HG03521 (cell line): ENCODE data around the gene COMP.

Experiments used
- ATAC-seq: cut with Tn5 transposase; IDR thresholded peaks from one replicate; pipeline ENCODE4 v1.9.1; 2021; ENCODE audit warnings: mild to moderate bottlenecking, moderate library complexity; ENCODE audit not compliant: unreplicated experiment

COMP gene

GRCh38 chr19:18783958-18784785 is 6.9 kb downstream of the COMP start:
- no peak for ATAC-seq

- no peak for ATAC-seq
These were observed 8.4 kb downstream of the COMP start for GRCh38 chr19:18782559-18783225.

GRCh38 chr19:18781885-18782527 is 9.1 kb downstream of the COMP start:
- ATAC-seq = no peak

- no peak for ATAC-seq
These were observed 10.0 kb downstream of the COMP start for GRCh38 chr19:18781047-18781600.

- no peak for ATAC-seq
These were observed 10.5 kb downstream of the COMP start for GRCh38 chr19:18780631-18781030.

- ATAC-seq = no peak
These were observed 11.0 kb downstream of the COMP start for GRCh38 chr19:18780081-18780480.

- ATAC-seq = no peak
These were observed 12.1 kb downstream of the COMP start for GRCh38 chr19:18778826-18779495.

GRCh38 chr19:18778076-18778389 is 13.1 kb downstream of the COMP start:
- ATAC-seq = no peak

GRCh38 chr19:18777301-18778075 is 13.6 kb downstream of the COMP start:
- ATAC-seq = no peak

GRCh38 chr19:18776736-18777135 is 14.4 kb downstream of the COMP start:
- ATAC-seq = no peak

- no peak for ATAC-seq
These were observed 14.9 kb downstream of the COMP start for GRCh38 chr19:18776288-18776594.

GRCh38 chr19:18775586-18776287 is 15.4 kb downstream of the COMP start:
- ATAC-seq = no peak

- ATAC-seq = no peak
These were observed 16.2 kb downstream of the COMP start for GRCh38 chr19:18774782-18775444.

GRCh38 chr19:18774107-18774506 is 17.0 kb downstream of the COMP start:
- no peak for ATAC-seq

GRCh38 chr19:18773682-18774081 is 17.4 kb downstream of the COMP start:
- ATAC-seq = no peak

GRCh38 chr19:18772620-18773587 is 18.2 kb downstream of the COMP start:
- no peak for ATAC-seq

- no peak for ATAC-seq
These were observed 19.5 kb downstream of the COMP start for GRCh38 chr19:18771328-18772242.
